Measurements from ENCODE around the gene OCIAD2.
"Not testable (repeated sequence)": the region's sequence is repeated elsewhere in the genome, so short reads cannot be mapped to it uniquely, and the experiment has no call there.

The OCIAD2 gene

GRCh38 chr4:48905363-48906015, 1.1 kb downstream of the OCIAD2 start:
- peak in 1 of 3 experiments; percentile 39 for DNase-seq

DNA sequence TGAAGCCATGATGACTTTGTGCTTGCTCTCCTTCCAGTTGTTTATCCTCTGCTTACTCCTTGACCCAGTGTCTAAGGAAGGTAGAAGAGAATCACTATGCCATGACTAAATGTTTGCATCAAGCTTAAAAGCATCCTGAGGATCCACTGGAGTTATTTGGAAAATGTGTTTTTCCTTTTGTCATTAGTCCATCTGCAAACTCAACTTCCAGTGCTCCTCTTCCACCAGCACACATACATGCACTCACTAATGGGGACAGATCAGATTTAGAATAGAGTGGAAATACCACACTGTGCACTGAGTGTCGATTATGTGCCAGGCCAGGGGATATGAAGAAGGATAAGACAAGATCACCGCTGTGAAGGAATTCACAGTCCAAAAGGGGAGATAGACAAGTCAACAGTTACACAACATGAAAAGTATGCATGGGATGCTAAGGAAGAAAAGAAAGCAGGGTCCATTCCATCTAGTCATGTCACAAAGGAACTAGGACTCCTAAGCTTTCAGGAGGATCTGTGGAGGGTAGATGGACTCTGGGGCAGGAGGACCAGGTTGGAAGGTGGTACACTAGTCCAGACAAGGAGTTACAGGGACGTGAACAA, 1.9 kb downstream of the OCIAD2 start:
- no peak for DNase-seq

DNA sequence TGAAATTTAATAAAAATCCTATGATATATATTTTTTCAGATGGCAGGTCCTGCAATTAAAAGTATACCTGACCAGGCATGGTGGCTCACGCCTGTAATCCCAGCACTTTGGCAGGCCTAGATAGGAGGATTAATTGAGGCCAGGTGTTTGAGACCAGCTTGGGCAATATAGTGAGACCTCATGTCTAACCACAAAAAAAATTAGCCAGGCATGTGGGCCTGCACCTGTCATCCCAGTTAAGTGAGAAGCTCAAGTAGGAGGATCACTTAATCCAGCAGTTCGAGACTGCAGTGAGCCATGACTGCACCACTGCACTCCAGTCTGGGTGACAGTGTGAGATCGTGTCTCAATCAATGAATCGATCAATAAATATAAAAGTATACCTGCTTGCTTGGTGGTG, 2.5 kb downstream of the OCIAD2 start:
- peak in 1 of 3 experiments; percentile 79 for DNase-seq

GRCh38 chr4:48902266-48902665, 4.3 kb downstream of the OCIAD2 start:
- peak in 1 of 3 experiments; percentile 27 for DNase-seq

GRCh38 chr4:48901196-48901595, 5.4 kb downstream of the OCIAD2 start:
- DNase-seq = no peak

DNA sequence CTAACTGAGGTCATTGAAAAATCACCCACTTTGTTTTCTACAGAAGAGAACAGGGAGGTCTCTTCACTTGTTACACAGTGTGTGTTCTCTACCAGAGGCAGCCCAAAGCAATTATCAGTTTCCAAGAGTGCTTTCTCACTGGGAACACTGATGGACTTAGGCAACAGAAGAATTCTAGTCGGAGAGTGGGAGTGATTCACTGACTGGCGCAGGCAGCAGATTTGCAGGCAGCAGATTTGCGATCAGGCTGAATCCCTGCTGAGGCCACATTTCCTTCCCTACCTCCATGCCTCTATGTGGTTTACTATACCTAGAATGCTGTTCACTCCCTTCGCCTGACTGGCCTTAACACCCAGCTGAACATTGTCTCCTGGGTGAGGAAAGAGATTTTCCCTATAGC, 6.6 kb downstream of the OCIAD2 start:
- DNase-seq = no peak

DNA sequence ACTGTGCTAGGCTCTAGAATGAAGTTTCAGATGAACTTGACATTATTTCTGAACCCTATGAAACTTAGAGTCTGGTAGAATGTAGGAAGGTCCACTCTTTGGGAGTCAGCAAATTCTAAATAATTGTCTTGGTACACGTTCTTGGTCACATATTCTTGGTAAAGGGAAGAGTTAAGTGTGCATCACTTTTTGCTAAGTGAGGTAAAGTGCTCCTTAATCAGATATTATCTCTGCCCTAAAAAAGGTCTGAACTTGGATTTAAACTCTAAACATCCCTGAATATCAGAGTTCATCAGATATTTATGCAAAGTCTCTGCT, 7.2 kb downstream of the OCIAD2 start:
- DNase-seq = no peak

DNA sequence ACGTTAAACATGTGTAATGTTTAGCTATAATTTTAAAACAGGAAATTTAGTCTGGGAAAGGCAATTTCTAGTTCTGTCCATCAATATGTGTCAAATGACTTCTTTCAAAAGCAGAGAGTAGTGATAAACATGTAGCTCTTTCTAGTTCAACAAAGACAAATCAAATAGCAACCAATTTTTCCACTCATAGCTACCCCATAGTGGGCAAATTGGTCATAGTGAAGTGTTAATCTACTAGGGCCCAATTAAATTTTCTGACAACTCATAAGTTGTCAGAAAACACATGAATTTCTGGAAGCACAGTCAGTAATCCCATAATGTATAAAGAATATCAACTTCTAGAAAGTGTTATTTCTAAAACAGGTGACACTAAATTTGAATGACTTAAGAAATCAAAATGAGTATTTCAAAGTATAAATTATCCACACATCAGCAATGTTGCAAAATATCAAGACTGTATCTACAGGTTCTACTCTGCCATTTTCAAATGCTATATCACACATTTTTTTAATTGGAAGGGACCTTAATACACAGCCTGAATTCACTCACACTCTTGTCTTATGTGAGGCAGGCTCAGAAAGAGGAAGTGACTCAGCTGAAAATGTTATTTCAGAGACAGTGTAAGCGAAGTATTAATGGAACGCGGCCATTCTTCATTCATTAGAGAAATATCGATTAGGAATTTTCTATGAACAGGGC, 7.7 kb downstream of the OCIAD2 start:
- peak in 2 of 3 experiments; percentile 14 to 31 for DNase-seq

- no peak for DNase-seq
These were observed 9.7 kb downstream of the OCIAD2 start for GRCh38 chr4:48896845-48897244.

- DNase-seq = peak in 1 of 3 experiments; percentile 73
These were observed 15.4 kb downstream of the OCIAD2 start for GRCh38 chr4:48891028-48891619.

GRCh38 chr4:48889750-48890149, 16.8 kb downstream of the OCIAD2 start:
- DNase-seq = not testable (repeated sequence)

DNA sequence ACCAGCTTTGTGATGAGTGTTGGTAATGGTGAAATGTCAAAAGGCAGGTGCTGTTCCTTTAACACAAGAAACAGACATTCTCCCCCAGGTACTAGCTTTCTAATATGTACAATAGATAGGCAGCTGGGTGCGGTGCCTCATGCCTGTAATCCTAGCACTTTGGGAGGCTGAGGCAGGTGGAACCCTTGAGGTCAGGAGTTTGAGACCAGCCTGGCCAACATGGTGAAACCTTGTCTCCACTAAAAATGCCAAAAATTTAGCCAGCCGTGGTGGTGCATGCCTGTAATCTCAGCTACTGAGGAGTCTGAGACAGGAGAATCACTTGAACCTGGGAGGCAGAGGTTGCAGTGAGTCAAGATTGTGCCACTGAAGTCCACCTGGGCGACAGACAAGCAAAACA, 24.9 kb downstream of the OCIAD2 start:
- not testable (repeated sequence) for DNase-seq

GRCh38 chr4:48879561-48880442, 26.8 kb downstream of the OCIAD2 start:
- DNase-seq = no peak

- no peak for DNase-seq
These were observed 28.6 kb downstream of the OCIAD2 start for GRCh38 chr4:48877827-48878535.

DNA sequence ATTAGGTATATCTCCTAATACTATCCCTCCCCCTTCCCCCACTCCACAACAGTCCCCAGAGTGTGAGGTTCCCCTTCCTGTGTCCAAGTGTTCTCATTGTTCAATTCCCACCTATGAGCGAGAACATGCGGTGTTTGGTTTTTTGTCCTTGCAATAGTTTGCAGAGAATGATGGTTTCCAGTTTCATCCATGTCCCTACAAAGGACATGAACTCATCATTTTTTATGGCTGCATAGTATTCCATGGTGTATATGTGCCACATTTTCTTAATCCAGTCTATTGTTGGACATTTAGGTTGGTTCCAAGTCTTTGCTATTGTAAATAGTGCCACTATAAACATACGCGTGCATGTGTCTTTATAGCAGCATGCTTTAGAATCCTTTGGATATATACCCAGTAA, 41.9 kb downstream of the OCIAD2 start:
- not testable (repeated sequence) for DNase-seq

GRCh38 chr4:48863728-48864127, 42.8 kb downstream of the OCIAD2 start:
- no peak for DNase-seq

DNA sequence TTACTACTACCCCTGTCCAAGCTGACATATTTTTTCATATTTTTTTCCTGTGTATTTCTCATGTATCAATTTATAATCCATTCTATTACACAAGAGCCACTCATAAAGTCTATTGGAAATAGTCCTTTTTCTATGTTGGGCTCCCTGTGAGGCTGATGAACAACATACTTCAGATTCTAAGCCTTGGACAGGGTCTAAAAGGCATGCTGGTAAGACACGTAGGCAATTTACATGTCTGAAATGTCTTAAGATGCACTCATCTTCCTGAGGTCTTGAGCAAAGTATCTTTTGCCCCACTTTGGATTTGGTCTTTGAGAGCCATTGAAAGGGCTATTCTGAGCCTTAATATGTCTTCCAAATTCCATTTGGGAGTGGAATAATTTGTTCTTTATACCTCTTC, 43.9 kb downstream of the OCIAD2 start:
- DNase-seq = no peak

DNA sequence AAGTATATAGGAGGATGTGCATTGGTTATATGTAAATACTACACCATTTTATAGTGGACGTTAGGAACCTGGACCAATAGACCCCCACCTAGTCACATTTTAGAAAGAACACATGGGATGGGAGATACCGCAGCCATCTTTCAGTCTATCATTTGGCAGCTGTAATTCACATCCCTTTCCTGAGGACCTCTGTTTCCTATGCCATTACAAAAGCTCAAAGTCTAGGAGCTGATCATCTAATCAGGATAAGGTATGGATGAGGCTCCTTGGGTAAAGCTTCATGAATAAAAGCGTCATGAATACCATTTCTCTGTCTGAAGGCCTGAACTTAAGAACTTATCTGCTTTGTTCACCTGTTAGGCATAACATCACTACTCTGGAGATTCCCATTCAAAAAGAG, 44.5 kb downstream of the OCIAD2 start:
- no peak for DNase-seq

GRCh38 chr4:48858130-48858529, 48.4 kb downstream of the OCIAD2 start:
- no peak for DNase-seq

- DNase-seq = no peak
These were observed 51.6 kb downstream of the OCIAD2 start for GRCh38 chr4:48854982-48855381.

DNA sequence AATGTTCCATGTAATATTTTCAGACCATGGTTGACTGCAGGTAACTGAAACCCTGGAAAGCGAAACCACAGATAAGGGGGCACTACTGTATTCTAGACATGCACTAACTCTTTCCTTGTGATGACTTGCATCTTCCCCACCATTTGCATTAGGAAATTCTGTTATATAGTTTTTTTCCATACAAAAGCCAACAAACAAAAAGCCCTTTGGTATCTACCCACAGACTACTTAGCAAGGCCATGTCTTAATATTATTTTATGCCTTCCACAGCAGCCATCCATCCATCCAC, 52.2 kb downstream of the OCIAD2 start:
- no peak for DNase-seq

DNA sequence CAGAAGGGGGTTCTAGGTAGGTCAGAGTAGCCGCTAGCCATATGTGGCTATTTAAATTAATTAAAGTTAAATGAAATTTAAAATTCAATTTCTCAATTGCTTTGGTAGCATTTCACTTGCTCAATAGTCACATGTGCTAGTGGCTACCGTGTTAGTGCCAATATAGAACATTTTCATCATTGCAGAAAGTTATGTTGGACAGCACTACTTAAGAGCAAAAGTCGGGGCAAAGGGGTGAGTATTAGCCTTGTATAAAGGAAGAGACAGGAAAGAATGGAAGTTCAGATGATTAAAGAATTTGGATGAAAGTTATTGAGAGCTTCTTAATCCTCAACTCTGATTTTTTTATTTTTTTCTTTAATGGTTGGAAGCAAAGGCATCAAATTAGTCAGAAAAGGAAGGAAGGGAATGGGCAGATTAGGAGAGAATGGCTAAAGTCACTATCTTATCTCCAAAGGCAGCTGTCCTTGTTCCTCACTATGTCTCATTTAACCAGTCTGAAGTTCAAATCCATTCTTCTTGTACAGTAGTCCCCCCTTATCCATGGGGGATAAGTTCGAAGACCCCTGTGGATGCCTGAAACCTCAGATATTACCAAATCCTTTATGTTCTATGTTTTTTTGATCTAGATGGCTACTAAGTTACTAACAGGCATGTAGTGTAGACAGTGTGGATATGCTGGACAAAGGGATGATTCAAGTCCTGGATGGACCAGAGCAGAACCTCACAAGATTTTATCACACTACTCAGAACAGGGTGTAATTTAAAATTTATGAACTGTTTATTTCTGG, 52.8 kb downstream of the OCIAD2 start:
- DNase-seq = no peak

Measured in NCI-H1417 (cell line).